Upper lobe of right lung (tissue), 1 donor: ENCODE data around the gene SLC12A3. TPM values are rescaled to one million over a fixed set of nuclear protein-coding genes. Genes with fewer than 3 reads are reported as not detected.

ENCODE experiments used
- ATAC-seq: fragments of 200-7000 bp; cut with Tn5 transposase; one replicate; pipeline ENCODE4 v1.9.1; 2020; ENCODE audit warnings: mild to moderate bottlenecking, moderate library complexity
- DNase-seq: peaks from one replicate; pipeline ENCODE4 v3.0.0-alpha.2; 2020
- H3K27ac ChIP-seq: fragments of 200-600 bp; one replicate; pipeline ENCODE4 v1.8.0; 2022
- H3K27me3 ChIP-seq: fragments of 200-600 bp; one replicate; pipeline ENCODE4 v1.8.0; 2022; ENCODE audit warnings: mild to moderate bottlenecking
- H3K36me3 ChIP-seq: fragments of 200-600 bp; one replicate; pipeline ENCODE4 v1.8.0; 2022
- H3K4me1 ChIP-seq: fragments of 200-600 bp; one replicate; pipeline ENCODE4 v1.8.0; 2022
- H3K4me3 ChIP-seq: fragments of 200-600 bp; one replicate; pipeline ENCODE4 v1.8.0; 2022; ENCODE audit warnings: mild to moderate bottlenecking
- H3K9me3 ChIP-seq: fragments of 200-600 bp; one replicate; pipeline ENCODE4 v1.8.0; 2022
- CTCF ChIP-seq: fragments of 200-600 bp; IDR thresholded peaks from one replicate; pipeline ENCODE4 v1.8.0; 2022; ENCODE audit warnings: antibody characterized with exemption
- intact Hi-C: fragments of 100-400 bp; cut with DNase I; formaldehyde crosslinking; loops from one replicate; pipeline ENCODE4 v1.11.0; 2022
- total RNA-seq: library from RNA; stranded (reverse); fragmentation: NEBNext Ultra II Directional; extraction: Animal tissue kit (Norgen Biotek cat#: 25700); gene quantifications from one replicate; pipeline ENCODE4 v1.2.1, GENCODE V29; 2021
- donor health status: DM: no; HTN: yes; CAD: no; lungs with severe emphysema.

SLC12A3 gene
- total RNA-seq, 1 donor from 2014 or later: not detected

DNA sequence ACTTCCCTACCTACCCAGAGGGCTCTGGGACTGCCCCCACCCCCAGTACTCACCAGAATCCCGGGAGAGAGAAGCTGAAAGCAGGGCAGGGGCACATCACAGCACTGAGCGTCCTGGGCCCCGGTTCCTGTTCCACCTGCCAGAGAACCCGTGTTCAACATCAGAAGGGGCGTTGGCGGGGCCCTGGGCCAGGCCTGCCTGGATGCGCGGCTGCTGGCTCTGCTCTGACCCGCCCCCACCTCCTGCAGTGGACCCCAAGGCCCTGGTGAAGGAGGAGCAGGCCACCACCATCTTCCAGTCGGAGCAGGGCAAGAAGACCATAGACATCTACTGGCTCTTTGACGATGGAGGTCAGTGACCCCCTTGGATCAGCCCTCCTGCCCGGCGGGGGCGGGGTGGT is 27.7 kb downstream of the SLC12A3 start:
- H3K9me3 ChIP-seq: no peaks in the 10 kb centered on the region
- DNase-seq (no peak), ATAC-seq (no peak)
- no peak overlapping the region for H3K4me3 ChIP-seq
- no peaks in the 10 kb centered on the region for H3K27me3 ChIP-seq
- no peak for TF ChIP-seq CTCF
- intact Hi-C loops: no loop called here
- H3K36me3 ChIP-seq: no peaks in the 10 kb centered on the region
- H3K4me1 ChIP-seq: no peaks in the 10 kb centered on the region
- no peak overlapping the region for H3K27ac ChIP-seq

GRCh38 chr16:56894331-56894917 is 29.4 kb downstream of the SLC12A3 start:
- no peaks in the 10 kb centered on the region for H3K36me3 ChIP-seq
- intact Hi-C loops: no loop called here
- no peak overlapping the region for H3K4me3 ChIP-seq
- no peak for ATAC-seq
- no peaks in the 10 kb centered on the region for H3K9me3 ChIP-seq
- H3K4me1 ChIP-seq: no peaks in the 10 kb centered on the region
- no peak for TF ChIP-seq CTCF
- no peak for DNase-seq
- no peak overlapping the region for H3K27ac ChIP-seq
- H3K27me3 ChIP-seq: no peaks in the 10 kb centered on the region

DNA sequence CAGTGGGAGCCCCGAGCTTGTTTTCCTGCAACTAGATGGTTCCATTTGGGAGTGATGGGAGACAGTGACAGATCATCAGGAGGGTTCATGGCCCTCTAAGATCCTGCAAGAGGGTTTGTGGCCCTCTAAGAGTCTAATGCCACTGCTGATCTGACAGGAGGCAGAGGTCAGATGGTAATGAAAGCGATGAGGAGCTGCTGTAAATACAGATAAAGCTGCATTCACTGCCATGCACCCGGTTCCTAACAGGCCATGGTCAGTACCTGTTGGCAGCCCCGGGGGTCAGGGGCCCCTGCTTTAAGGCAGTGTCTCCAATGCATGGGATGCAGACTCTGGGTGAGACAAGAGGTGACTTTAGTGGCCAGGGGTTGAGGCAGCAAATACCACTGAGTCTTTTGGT is 30.8 kb downstream of the SLC12A3 start:
- no peak overlapping the region for H3K27ac ChIP-seq
- intact Hi-C loops: no loop called here
- no peaks in the 10 kb centered on the region for H3K9me3 ChIP-seq
- no peak for TF ChIP-seq CTCF
- ATAC-seq (no peak), DNase-seq (no peak)
- H3K36me3 ChIP-seq: no peaks in the 10 kb centered on the region
- H3K4me3 ChIP-seq: no peak overlapping the region
- H3K4me1 ChIP-seq: no peaks in the 10 kb centered on the region
- H3K27me3 ChIP-seq: no peaks in the 10 kb centered on the region

DNA sequence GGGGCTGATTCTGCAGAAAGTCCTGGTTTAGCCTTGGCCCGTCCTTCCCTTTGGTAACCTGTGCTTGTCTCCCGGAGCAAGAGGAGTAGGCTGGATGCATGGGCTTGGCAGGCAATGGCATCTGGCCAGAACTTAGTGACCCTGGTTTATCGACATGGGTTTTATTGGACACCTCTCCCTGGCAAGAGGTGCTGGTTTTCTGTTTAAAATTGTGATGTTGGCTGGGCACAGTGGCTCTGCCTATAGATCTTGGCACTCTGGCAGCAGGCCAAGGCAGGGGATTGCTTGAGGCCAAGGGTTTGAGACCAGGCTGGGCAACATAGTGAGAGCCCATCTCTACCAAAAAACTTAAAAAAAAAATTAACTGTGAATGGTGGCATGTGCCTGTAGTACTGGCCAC is 31.2 kb downstream of the SLC12A3 start:
- H3K36me3 ChIP-seq: no peaks in the 10 kb centered on the region
- H3K27me3 ChIP-seq: no peaks in the 10 kb centered on the region
- H3K9me3 ChIP-seq: no peaks in the 10 kb centered on the region
- ATAC-seq: no peak
- TF ChIP-seq CTCF: no peak
- no peak overlapping the region for H3K4me3 ChIP-seq
- no peak for DNase-seq
- H3K27ac ChIP-seq: no peak overlapping the region
- no peaks in the 10 kb centered on the region for H3K4me1 ChIP-seq
- intact Hi-C loops: no loop called here

DNA sequence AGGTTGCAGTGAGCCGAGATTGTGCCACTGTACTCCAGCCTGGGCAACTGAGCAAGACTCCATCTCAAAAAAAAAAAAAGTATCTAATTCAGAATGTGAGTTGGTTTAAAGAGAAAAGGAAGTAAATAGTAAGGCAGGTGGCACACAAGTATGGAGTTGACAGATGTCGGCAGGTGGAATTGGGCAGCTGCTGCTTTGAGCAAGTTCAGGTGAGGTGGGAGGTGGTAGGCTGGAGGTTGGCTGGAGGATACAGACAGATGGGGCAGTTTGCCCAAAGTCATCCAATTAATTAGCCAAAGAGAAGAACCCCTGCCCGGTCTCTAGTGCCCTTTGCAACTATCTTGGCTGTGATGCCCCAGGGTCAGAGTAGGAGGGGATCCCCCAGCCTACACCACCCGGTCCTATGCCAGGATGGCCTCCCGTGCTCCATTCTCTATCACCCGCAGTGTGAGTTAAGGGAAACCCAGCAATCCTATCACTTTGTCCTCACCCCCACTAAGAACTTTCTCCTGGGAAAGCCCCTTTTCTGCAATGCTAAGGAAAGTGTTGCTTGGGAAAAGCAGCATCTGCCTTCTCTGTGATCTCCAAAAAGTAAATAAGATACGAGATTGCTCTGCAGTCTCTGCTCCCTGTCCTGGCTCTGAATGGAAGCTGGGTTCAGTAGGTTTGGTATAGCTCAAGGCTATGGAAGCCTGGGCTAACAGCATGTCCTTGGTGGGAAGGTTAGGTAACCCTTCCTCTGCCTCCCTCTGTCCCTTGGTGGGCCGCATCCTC is 32.2 kb downstream of the SLC12A3 start:
- Histone ChIP-seq H3K9me3 (no peaks in the 10 kb centered on the region), H3K27me3 (no peaks in the 10 kb centered on the region), H3K36me3 (no peaks in the 10 kb centered on the region), H3K4me3 (no peak overlapping the region), H3K27ac (no peak overlapping the region), H3K4me1 (no peaks in the 10 kb centered on the region)
- intact Hi-C loops: no loop called here
- ATAC-seq (no peak), DNase-seq (no peak)
- no peak for TF ChIP-seq CTCF
